ENCODE data around the gene COL25A1.
"Not testable (repeated sequence)": the region's sequence is repeated elsewhere in the genome, so short reads cannot be mapped to it uniquely, and the experiment has no call there.

Gene COL25A1

GRCh38 chr4:109166586-109166985 is 135.9 kb downstream of the COL25A1 start:
- no peak for DNase-seq

GRCh38 chr4:109166126-109166525 is 136.3 kb downstream of the COL25A1 start:
- no peak for DNase-seq

GRCh38 chr4:109164011-109164410 is 138.4 kb downstream of the COL25A1 start:
- DNase-seq, result no peak

- no peak for DNase-seq
These were observed 139.0 kb downstream of the COL25A1 start for GRCh38 chr4:109163493-109163892.

GRCh38 chr4:109162759-109163158 is 139.7 kb downstream of the COL25A1 start:
- no peak for DNase-seq

- DNase-seq, result no peak
These were observed 142.0 kb downstream of the COL25A1 start for GRCh38 chr4:109160494-109160893.

GRCh38 chr4:109157696-109158095 is 144.8 kb downstream of the COL25A1 start:
- DNase-seq, result no peak

GRCh38 chr4:109157205-109157604 is 145.3 kb downstream of the COL25A1 start:
- DNase-seq, result no peak

- DNase-seq, result no peak
These were observed 146.1 kb downstream of the COL25A1 start for GRCh38 chr4:109156356-109156755.

GRCh38 chr4:109155682-109156283 is 146.7 kb downstream of the COL25A1 start:
- no peak for DNase-seq

- DNase-seq, result no peak
These were observed 147.4 kb downstream of the COL25A1 start for GRCh38 chr4:109155084-109155483.

- no peak for DNase-seq
These were observed 148.0 kb downstream of the COL25A1 start for GRCh38 chr4:109154424-109154823.

- DNase-seq, result no peak
These were observed 152.6 kb downstream of the COL25A1 start for GRCh38 chr4:109149836-109150235.

GRCh38 chr4:109148577-109149075 is 153.8 kb downstream of the COL25A1 start:
- no peak for DNase-seq

- DNase-seq, result no peak
These were observed 155.3 kb downstream of the COL25A1 start for GRCh38 chr4:109147135-109147534.

- DNase-seq, result no peak
These were observed 156.0 kb downstream of the COL25A1 start for GRCh38 chr4:109146499-109146898.

GRCh38 chr4:109138125-109138524 is 164.3 kb downstream of the COL25A1 start:
- DNase-seq, result not testable (repeated sequence)

- no peak for DNase-seq
These were observed 167.5 kb downstream of the COL25A1 start for GRCh38 chr4:109134921-109135320.

GRCh38 chr4:109134268-109134667 is 168.2 kb downstream of the COL25A1 start:
- no peak for DNase-seq

- no peak for DNase-seq
These were observed 170.9 kb downstream of the COL25A1 start for GRCh38 chr4:109131559-109131958.

- no peak for DNase-seq
These were observed 173.9 kb downstream of the COL25A1 start for GRCh38 chr4:109128589-109128988.

GRCh38 chr4:109127866-109128265 is 174.6 kb downstream of the COL25A1 start:
- DNase-seq, result no peak

- DNase-seq, result no peak
These were observed 175.6 kb downstream of the COL25A1 start for GRCh38 chr4:109126856-109127255.

GRCh38 chr4:109125084-109125483 is 177.4 kb downstream of the COL25A1 start:
- DNase-seq, result no peak

GRCh38 chr4:109123951-109124350 is 178.5 kb downstream of the COL25A1 start:
- no peak for DNase-seq

All from CD4-positive, alpha-beta T cell treated with Interleukin-1 beta for 1 hour (primary cell).